Activated CD8-positive, alpha-beta memory T cell treated with anti-CD3 and anti-CD28 coated beads, Interleukin-2, amount 10 ng/mL, durations not matched to agents 7 days and 5 days (primary cell): ENCODE results near the gene NRIP3. TPM values are rescaled to one million over a fixed set of nuclear protein-coding genes. Genes with fewer than 3 reads are reported as not detected.
"Not testable (repeated sequence)": the region's sequence is repeated elsewhere in the genome, so short reads cannot be mapped to it uniquely, and the experiment has no call there.

Experiments used
- ATAC-seq: fragments of 150-1000 bp; cut with Tn5 transposase; one replicate; pipeline ENCODE4 v1.10.0; 2021; ENCODE audit warnings: moderate library complexity
- CTCF ChIA-PET: fragments of 350-600 bp; sonication (Branson Sonifier 250); formaldehyde crosslinking; loops from one replicate; lab custom pipeline; 2021; ENCODE audit warnings: antibody characterized with exemption; lab: Charles Lee
- DNase-seq: peaks from one replicate; pipeline ENCODE4 v3.0.0-alpha.2; 2020
- H3K27ac Mint-ChIP-seq: one replicate; pipeline ENCODE4 v1.8.0; 2021; ENCODE audit warnings: mild to moderate bottlenecking, mixed read lengths
- H3K27me3 Mint-ChIP-seq: one replicate; pipeline ENCODE4 v1.8.0; 2021; ENCODE audit warnings: mixed read lengths
- H3K36me3 Mint-ChIP-seq: one replicate; pipeline ENCODE4 v1.8.0; 2021; ENCODE audit warnings: mild to moderate bottlenecking, mixed read lengths
- H3K4me1 Mint-ChIP-seq: one replicate; pipeline ENCODE4 v1.8.0; 2021; ENCODE audit warnings: mixed read lengths
- H3K4me3 Mint-ChIP-seq: one replicate; pipeline ENCODE4 v1.8.0; 2021; ENCODE audit warnings: mild to moderate bottlenecking, moderate library complexity, mixed read lengths
- H3K9me3 Mint-ChIP-seq: one replicate; pipeline ENCODE4 v1.8.0; 2022; ENCODE audit warnings: low read depth, mixed read lengths
- total RNA-seq, 2 experiments: library from RNA; stranded (reverse); gene quantifications; one replicate each; pipeline ENCODE4 v1.2.3, GENCODE V29; 2021

NRIP3 gene
- total RNA-seq, 2 experiments from 2014 or later = 0.91 to 2.1 TPM

DNA sequence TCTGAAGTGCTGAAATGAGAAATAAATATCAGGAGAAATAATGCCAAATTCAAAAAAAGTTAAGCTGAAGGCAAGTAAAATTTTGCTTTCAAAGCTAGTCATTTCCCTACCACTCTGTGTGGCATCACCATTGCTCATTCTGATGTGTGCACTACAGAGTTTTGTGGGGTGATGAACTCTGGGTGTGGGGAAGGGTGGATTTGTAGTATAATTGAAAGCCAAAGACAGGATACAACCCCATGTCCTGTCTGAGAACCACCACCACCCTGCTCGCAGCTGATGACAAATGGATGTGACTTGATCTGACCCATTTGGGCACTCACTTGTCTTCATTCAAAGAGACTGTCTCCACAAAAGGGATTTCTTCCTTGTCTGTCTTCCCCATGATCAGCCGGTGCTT, 20.2 kb downstream of the NRIP3 start:
- no peak overlapping the region for H3K27ac Mint-ChIP-seq
- no peaks in the 10 kb centered on the region for H3K9me3 Mint-ChIP-seq
- DNase-seq (peak; percentile 55), ATAC-seq (peak; percentile 78)
- H3K27me3 Mint-ChIP-seq = no peaks in the 10 kb centered on the region
- peaks cover 18% of the 10 kb centered on the region for H3K4me1 Mint-ChIP-seq
- CTCF ChIA-PET = interaction anchor here (2.0 to 2.7 kb wide), 2 partner anchors 14 to 24 kb away, joined by 7 to 8 read pairs; no protein-coding TSS in a partner anchor
- no peak overlapping the region for H3K4me3 Mint-ChIP-seq
- H3K36me3 Mint-ChIP-seq = no peaks in the 10 kb centered on the region

DNA sequence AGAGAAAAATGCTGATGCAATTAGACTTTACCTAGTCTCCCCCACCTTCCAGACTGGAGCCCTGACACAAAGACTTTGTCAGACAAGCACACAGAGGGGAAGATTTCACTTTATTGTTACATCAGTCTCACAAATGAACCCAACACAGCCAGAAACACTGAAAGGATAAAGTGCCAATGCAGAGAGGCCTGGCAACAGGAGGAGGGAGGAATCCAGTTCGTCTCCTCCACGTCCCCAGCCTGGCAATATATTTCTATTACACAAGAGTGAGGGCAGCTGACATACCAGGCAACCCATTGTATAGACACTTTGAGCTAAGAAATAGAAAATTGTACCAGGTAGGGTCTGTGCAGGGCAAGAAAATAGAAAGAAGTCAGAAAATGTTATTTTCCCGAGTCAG, 23.3 kb downstream of the NRIP3 start:
- no peaks in the 10 kb centered on the region for H3K27me3 Mint-ChIP-seq
- DNase-seq = no peak
- H3K4me1 Mint-ChIP-seq = peaks cover 10% of the 10 kb centered on the region
- H3K27ac Mint-ChIP-seq = no peak overlapping the region
- no peak for ATAC-seq
- H3K9me3 Mint-ChIP-seq = no peaks in the 10 kb centered on the region
- CTCF ChIA-PET = no interaction called here
- H3K36me3 Mint-ChIP-seq = no peaks in the 10 kb centered on the region
- no peak overlapping the region for H3K4me3 Mint-ChIP-seq

- H3K4me3 Mint-ChIP-seq, H3K27ac Mint-ChIP-seq: not testable (repeated sequence)
Measured at GRCh38 chr11:8979365-8979764, 24.4 kb downstream of the NRIP3 start.

GRCh38 chr11:8973121-8973520, 30.7 kb downstream of the NRIP3 start:
- CTCF ChIA-PET = no interaction called here
- ATAC-seq (no peak), DNase-seq (no peak)
- no peaks in the 10 kb centered on the region for H3K36me3 Mint-ChIP-seq
- no peaks in the 10 kb centered on the region for H3K9me3 Mint-ChIP-seq
- H3K27me3 Mint-ChIP-seq = no peaks in the 10 kb centered on the region
- no peak overlapping the region for H3K4me3 Mint-ChIP-seq
- no peaks in the 10 kb centered on the region for H3K4me1 Mint-ChIP-seq
- H3K27ac Mint-ChIP-seq = no peak overlapping the region

More at GRCh38 chr11:8979365-8979764, 24.4 kb downstream of the NRIP3 start:
- H3K36me3 Mint-ChIP-seq, CTCF ChIA-PET, H3K27me3 Mint-ChIP-seq, ATAC-seq, DNase-seq, H3K9me3 Mint-ChIP-seq, H3K4me1 Mint-ChIP-seq: not testable (repeated sequence)

DNA sequence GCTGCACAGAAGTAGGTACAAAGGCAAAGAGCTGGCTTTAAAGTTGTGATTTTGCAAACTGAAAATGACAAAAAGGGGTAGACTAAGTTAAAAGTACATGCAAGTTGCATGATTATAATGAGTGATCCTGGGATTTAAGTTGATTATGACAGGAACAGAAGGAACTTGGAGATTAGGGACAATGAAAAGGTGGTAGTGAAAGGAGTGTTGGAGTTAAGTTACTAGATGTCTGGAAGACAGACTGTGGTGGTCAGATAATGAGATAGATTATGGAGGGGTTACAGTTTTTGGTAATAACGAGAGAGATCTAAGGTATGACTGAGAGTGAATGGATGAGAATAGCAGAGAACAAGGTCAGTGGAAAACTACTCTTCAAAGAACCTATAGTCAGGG, 31.9 kb downstream of the NRIP3 start:
- no peaks in the 10 kb centered on the region for H3K4me1 Mint-ChIP-seq
- H3K27me3 Mint-ChIP-seq = no peaks in the 10 kb centered on the region
- no peaks in the 10 kb centered on the region for H3K9me3 Mint-ChIP-seq
- CTCF ChIA-PET = no interaction called here
- no peak overlapping the region for H3K27ac Mint-ChIP-seq
- no peak for ATAC-seq
- no peaks in the 10 kb centered on the region for H3K36me3 Mint-ChIP-seq
- H3K4me3 Mint-ChIP-seq = no peak overlapping the region
- no peak for DNase-seq

DNA sequence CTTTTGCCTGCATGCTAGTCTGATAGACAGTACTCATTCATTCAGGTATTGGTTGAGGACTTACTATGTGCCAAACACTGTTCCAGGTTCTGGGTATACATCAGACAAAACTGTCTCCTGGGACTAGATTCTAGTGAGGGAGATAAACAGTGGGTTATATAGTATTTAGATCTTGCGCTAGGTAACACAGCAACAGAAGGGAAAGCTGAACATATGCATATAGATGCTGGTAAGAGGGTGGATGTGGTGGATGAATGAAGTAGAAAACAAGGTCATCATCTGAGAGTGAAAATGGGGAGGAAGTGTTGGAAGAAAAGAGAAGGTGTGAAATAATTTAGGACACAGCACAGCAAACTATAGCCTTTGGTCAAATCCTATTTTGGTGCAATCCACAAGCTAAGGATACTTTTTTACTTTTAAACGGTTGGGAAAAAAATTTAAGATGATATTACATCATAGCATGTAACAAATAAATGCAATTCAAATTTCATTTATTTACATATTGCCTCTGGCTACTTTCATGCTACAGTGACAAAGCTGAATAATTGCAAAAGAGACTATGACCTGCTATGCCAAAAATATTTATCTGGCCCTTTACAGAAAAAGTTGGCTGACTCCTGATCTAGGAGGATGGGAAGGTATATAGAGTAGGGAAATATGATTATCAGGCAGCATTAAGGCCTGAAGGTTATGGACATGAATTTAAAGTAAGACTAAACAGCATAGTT, 32.4 kb downstream of the NRIP3 start:
- no peak overlapping the region for H3K4me3 Mint-ChIP-seq
- DNase-seq (no peak), ATAC-seq (no peak)
- CTCF ChIA-PET = interaction anchor here (0.6 kb wide), 1 partner anchor 379 kb away, joined by 3 read pairs; no protein-coding TSS in a partner anchor
- H3K27ac Mint-ChIP-seq = no peak overlapping the region
- H3K9me3 Mint-ChIP-seq = no peaks in the 10 kb centered on the region
- H3K27me3 Mint-ChIP-seq = no peaks in the 10 kb centered on the region
- H3K36me3 Mint-ChIP-seq = no peaks in the 10 kb centered on the region
- peaks cover 1% of the 10 kb centered on the region for H3K4me1 Mint-ChIP-seq

- ATAC-seq = no peak
- CTCF ChIA-PET = no interaction called here
- Mint-ChIP-seq H3K27me3 (no peaks in the 10 kb centered on the region), H3K9me3 (no peaks in the 10 kb centered on the region), H3K36me3 (peaks cover 2% of the 10 kb centered on the region), H3K4me3 (no peak overlapping the region), H3K4me1 (peaks cover 24% of the 10 kb centered on the region), H3K27ac (no peak overlapping the region)
- no peak for DNase-seq
Measured at GRCh38 chr11:8967184-8967583, 36.6 kb downstream of the NRIP3 start.

GRCh38 chr11:8964324-8965320, 39.2 kb downstream of the NRIP3 start, which contains the start of gene TMEM9B:
Gene TMEM9B (minus strand): TSS chr11:8964442. CDS start chr11:8964313, 129 bp downstream.
- CTCF ChIA-PET = interaction anchor here (0.9 to 2.4 kb wide), 10 partner anchors 23 to 977 kb away, joined by 3 to 19 read pairs (median 4); partner anchors contain the start of gene EIF3F
- peak within 1 kb of the TSS; percentile 98 for H3K4me3 Mint-ChIP-seq

DNA sequence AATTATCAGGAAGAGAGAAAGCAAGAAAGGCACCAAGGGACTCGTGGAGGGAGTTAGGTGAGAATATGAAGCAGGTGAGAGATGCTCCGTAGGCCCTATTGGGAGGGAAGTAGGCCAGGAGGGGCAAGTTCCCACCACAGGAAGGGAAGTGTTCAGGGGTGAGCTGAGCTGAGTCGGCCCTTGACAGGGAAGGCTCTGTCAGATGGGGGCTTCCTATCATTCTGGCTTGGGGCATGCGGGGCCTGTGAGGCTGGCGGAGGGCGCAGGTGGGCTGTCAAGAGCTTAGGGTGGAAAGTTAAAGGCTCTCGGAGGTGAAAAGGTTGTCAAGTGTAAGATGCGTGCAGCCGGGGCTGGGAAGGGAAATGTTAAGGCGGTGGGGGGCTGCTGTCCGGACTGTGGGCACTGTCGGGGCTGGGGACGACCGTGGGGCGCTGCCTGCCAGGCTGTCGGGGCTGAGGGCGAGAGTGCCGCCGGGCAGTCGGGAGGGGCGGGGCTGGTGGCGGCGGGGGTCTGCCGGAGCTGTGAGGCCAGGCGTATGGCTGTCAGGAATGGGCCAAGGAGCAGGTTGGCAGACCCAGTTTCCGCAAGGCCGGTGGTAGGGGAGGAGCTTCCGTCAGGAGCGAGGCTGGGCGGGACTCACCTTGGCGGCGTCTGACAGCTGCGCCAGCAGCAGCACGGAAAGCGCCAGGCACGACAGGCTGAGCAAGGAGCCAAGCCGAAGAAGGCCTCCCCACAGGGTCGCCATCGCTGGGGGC, 40.1 kb downstream of the NRIP3 start:
- Mint-ChIP-seq H3K36me3 (peaks cover 6% of the 10 kb centered on the region), H3K4me1 (peaks cover 40% of the 10 kb centered on the region), H3K9me3 (no peaks in the 10 kb centered on the region), H3K27me3 (no peaks in the 10 kb centered on the region), H3K4me3 (peak overlapping the region; percentile 98), H3K27ac (peak overlapping the region; percentile 97)
- DNase-seq = peak; percentile 90
- ATAC-seq = peak; percentile 82
- CTCF ChIA-PET = interaction anchor here (0.6 to 2.4 kb wide), 11 partner anchors 24 to 977 kb away, joined by 3 to 19 read pairs (median 4); partner anchors contain the start of gene EIF3F

More at GRCh38 chr11:8964324-8965320, 39.2 kb downstream of the NRIP3 start, which contains the start of gene TMEM9B:
- Mint-ChIP-seq H3K36me3 (peaks cover 4% of the 10 kb centered on the region), H3K27ac (peak within 1 kb of the TSS; percentile 97), H3K9me3 (no peaks in the 10 kb centered on the region), H3K4me1 (peaks cover 32% of the 10 kb centered on the region), H3K27me3 (no peaks in the 10 kb centered on the region)
- DNase-seq (peak; percentile 92), ATAC-seq (peak; percentile 89)

DNA sequence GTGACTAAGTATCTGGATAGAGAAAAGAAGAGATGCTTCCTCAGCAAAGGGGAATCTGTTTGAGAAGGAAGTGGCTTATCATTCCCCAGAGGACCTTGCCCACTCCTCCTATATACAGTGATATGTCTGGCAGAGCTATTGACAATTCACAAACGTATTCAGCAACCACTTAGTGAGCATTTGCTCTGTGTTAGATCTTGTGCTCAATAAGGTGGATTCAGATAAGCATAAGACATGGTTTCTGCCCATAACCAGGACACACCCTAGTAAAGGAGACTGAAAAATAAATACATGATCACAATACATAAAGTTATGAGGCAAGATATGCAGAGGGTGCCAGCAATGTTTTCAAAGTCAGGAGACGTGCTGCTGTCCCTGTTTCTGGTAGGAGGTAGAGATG, 41.0 kb downstream of the NRIP3 start:
- H3K4me1 Mint-ChIP-seq = peaks cover 40% of the 10 kb centered on the region
- CTCF ChIA-PET = interaction anchor here (1.5 to 2.4 kb wide), 3 partner anchors 48 to 274 kb away, joined by 4 to 19 read pairs (median 8); no protein-coding TSS in a partner anchor
- H3K4me3 Mint-ChIP-seq = peak overlapping the region; percentile 98
- peak overlapping the region; percentile 56 for H3K27ac Mint-ChIP-seq
- ATAC-seq (no peak), DNase-seq (no peak)
- peaks cover 6% of the 10 kb centered on the region for H3K36me3 Mint-ChIP-seq
- H3K27me3 Mint-ChIP-seq = no peaks in the 10 kb centered on the region
- no peaks in the 10 kb centered on the region for H3K9me3 Mint-ChIP-seq

DNA sequence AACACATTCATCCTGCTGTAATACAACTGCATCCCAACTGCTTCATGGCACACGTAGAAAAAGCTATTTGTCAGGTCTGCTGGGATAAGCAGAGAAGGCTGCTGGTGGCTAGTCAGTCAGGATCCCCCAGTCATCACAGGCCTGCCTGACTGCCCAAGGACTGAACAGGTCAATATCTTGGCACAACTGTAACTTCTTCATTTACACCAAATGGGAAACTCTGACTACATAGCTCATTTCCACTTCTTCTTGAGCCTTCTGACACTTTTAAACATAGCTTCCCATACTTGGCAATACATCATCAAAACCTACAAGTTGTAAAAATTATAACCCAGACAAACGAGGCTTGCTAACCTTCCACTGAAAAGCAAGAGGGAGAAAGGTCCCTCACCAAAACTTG, 42.4 kb downstream of the NRIP3 start:
- Mint-ChIP-seq H3K9me3 (no peaks in the 10 kb centered on the region), H3K36me3 (peaks cover 14% of the 10 kb centered on the region), H3K27me3 (no peaks in the 10 kb centered on the region), H3K4me3 (no peak overlapping the region), H3K4me1 (peaks cover 52% of the 10 kb centered on the region), H3K27ac (peak overlapping the region; percentile 44)
- CTCF ChIA-PET = interaction anchor here (0.6 to 7.2 kb wide), 3 partner anchors 48 to 493 kb away, joined by 3 to 107 read pairs (median 11); partner anchors contain the start of gene AKIP1
- ATAC-seq (no peak), DNase-seq (no peak)

DNA sequence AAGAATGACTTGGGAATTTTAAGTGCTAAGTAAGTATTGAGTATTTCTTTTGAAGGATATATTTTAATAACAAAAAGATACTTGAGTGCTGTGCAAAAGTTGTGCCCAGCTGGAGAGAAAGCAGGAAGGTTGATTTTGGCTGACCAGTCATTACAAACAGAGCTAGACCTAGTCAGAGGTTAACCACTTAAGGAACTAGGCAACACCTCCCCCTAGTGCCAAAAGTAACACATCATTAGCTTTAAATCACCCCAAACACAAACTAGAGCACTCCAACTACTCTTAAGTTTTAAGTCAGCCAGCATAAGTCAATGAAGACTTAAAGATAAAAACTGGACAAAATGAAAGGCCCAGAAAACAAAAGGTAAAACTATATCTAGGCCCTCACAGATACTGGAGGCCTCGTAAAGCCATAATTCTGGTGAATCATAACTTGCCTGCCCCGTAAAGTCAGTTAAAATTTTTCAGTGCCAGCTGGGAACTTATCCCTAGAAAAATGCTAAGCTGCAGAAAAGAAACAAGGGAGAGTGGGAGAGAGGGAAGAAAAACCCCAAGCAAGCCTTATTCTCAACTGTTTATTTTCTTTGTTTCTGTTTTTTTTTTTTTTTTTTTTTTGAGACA, 44.1 kb downstream of the NRIP3 start:
- CTCF ChIA-PET = interaction anchor here (0.7 to 7.2 kb wide), 27 partner anchors 9 to 427 kb away, joined by 3 to 107 read pairs (median 5); partner anchors contain the start of genes AKIP1, NRIP3, RPL27A and TRIM66
- ATAC-seq = peak; percentile 13
- peaks cover 46% of the 10 kb centered on the region for H3K4me1 Mint-ChIP-seq

More for the DNA sequence above, 44.1 kb downstream of the NRIP3 start:
- H3K9me3 Mint-ChIP-seq = no peaks in the 10 kb centered on the region
- H3K36me3 Mint-ChIP-seq = peaks cover 26% of the 10 kb centered on the region
- no peak overlapping the region for H3K27ac Mint-ChIP-seq
- no peak overlapping the region for H3K4me3 Mint-ChIP-seq
- peak; percentile 57 for DNase-seq
- no peaks in the 10 kb centered on the region for H3K27me3 Mint-ChIP-seq
